ENCODE results near the gene PPP2R2B.
A peak's percentile ranks its signal among the peaks of the same experiment; 100 is the strongest.
"Not testable (repeated sequence)": the region's sequence is repeated elsewhere in the genome, so short reads cannot be mapped to it uniquely, and the experiment has no call there.

PPP2R2B gene

GRCh38 chr5:146588331-146589027 lies 290.1 kb downstream of the PPP2R2B start:
- no peak for DNase-seq

- no peak for DNase-seq
Measured at GRCh38 chr5:146586752-146587151, 291.8 kb downstream of the PPP2R2B start.

- no peak for DNase-seq
Measured at GRCh38 chr5:146584750-146585149, 293.8 kb downstream of the PPP2R2B start.

- DNase-seq: no peak
Measured at GRCh38 chr5:146582051-146582596, 296.4 kb downstream of the PPP2R2B start.

- DNase-seq: no peak
Measured at GRCh38 chr5:146580237-146580636, 298.3 kb downstream of the PPP2R2B start.

GRCh38 chr5:146574713-146575112 lies 303.8 kb downstream of the PPP2R2B start:
- DNase-seq: no peak

GRCh38 chr5:146568161-146568560 lies 310.4 kb downstream of the PPP2R2B start:
- DNase-seq: no peak

- peak; percentile 21 for DNase-seq
Measured at GRCh38 chr5:146565764-146566367, 312.7 kb downstream of the PPP2R2B start.

- DNase-seq: no peak
Measured at GRCh38 chr5:146564007-146564762, 314.4 kb downstream of the PPP2R2B start.

- DNase-seq: no peak
Measured at GRCh38 chr5:146562461-146562860, 316.1 kb downstream of the PPP2R2B start.

- no peak for DNase-seq
Measured at GRCh38 chr5:146561711-146562110, 316.8 kb downstream of the PPP2R2B start.

- no peak for DNase-seq
Measured at GRCh38 chr5:146560205-146560812, 318.2 kb downstream of the PPP2R2B start.

GRCh38 chr5:146556884-146557283 lies 321.7 kb downstream of the PPP2R2B start:
- not testable (repeated sequence) for DNase-seq

- no peak for DNase-seq
Measured at GRCh38 chr5:146553446-146553845, 325.1 kb downstream of the PPP2R2B start.

GRCh38 chr5:146549615-146550014 lies 328.9 kb downstream of the PPP2R2B start:
- DNase-seq: no peak

- DNase-seq: no peak
Measured at GRCh38 chr5:146548781-146549449, 329.6 kb downstream of the PPP2R2B start.

- no peak for DNase-seq
Measured at GRCh38 chr5:146544232-146544631, 334.3 kb downstream of the PPP2R2B start.

GRCh38 chr5:146541958-146542849 lies 336.4 kb downstream of the PPP2R2B start:
- DNase-seq: peak; percentile 46

GRCh38 chr5:146540414-146540813 lies 338.1 kb downstream of the PPP2R2B start:
- DNase-seq: no peak

- DNase-seq: no peak
Measured at GRCh38 chr5:146539973-146540372, 338.6 kb downstream of the PPP2R2B start.

GRCh38 chr5:146538432-146538831 lies 340.1 kb downstream of the PPP2R2B start:
- DNase-seq: no peak

GRCh38 chr5:146533882-146534281 lies 344.7 kb downstream of the PPP2R2B start:
- no peak for DNase-seq

All from CD4-positive, alpha-beta T cell treated with Interferon gamma for 1 hour (primary cell).